K562 treated with DMSO at 1 percent for 24 hours (cell line): Measurements from ENCODE around the gene RWDD3. TPM values are rescaled to one million over a fixed set of nuclear protein-coding genes. Genes with fewer than 3 reads are reported as not detected.

Experiments
- total RNA-seq: library from RNA; unstranded; fragments of 300-600 nt; gene quantifications from 2 replicates; pipeline ENCODE4 v1.2.3, GENCODE V29; 2022; ENCODE audit warnings: low read depth; ENCODE audit not compliant: insufficient read depth

RWDD3 gene
- 14.3 and 16.5 TPM in 2 replicates for total RNA-seq

GRCh38 chr1:95233737-95234500 lies at the start of gene RWDD3:
Gene RWDD3, plus strand, starts transcription at chr1:95234210. Its CDS starts 21 bp downstream, at chr1:95234231.

Other genes starting within 250 kb of the RWDD3 start
- gene ALG14, start 161.3 kb upstream of the RWDD3 start, total RNA-seq, result 1.00 and 2.0 TPM in 2 replicates
- gene TLCD4, start 116.9 kb upstream of the RWDD3 start, total RNA-seq, result 4.6 and 6.0 TPM in 2 replicates